Ovary (tissue), 9 donors: Measurements from ENCODE around the gene TCERG1L. TPM values are rescaled to one million over a fixed set of nuclear protein-coding genes. Genes with fewer than 3 reads are reported as not detected.

Experiments
- DNase-seq, 5 donors: peaks; one replicate each; pipeline ENCODE4 v3.0.0-alpha.2; 2019 to 2020
- H3K27ac ChIP-seq, 2 donors: fragments of 200-600 bp; one replicate each; pipeline versions ENCODE4 v1.5.1 to v1.8.0; 2019 to 2022
- H3K27me3 ChIP-seq: fragments of 200-600 bp; one replicate; pipeline ENCODE4 v1.8.0; 2022
- H3K36me3 ChIP-seq: fragments of 200-600 bp; sonication (generic); one replicate; pipeline ENCODE4 v1.5.1; 2019
- H3K4me1 ChIP-seq: one replicate; pipeline ENCODE4 v1.8.1; 2013; ENCODE audit warnings: mild to moderate bottlenecking, moderate library complexity; ENCODE audit not compliant: insufficient read depth
- H3K4me3 ChIP-seq: fragments of 200-600 bp; sonication (generic); one replicate; pipeline ENCODE4 v1.5.1; 2017
- H3K9me3 ChIP-seq, 2 donors: fragments of 200-600 bp in 1 of 2; sonication (generic) in 1 of 2; one replicate each; pipeline versions ENCODE4 v1.5.1 to v1.8.1; 2013 to 2019; ENCODE audit warnings: mild to moderate bottlenecking in 1 of 2, moderate library complexity in 1 of 2
- CTCF ChIP-seq, 3 donors: fragments of 450-650 bp in 2 of 3; fragments of 200-600 bp in 1 of 3; IDR thresholded peaks; one replicate each; pipeline versions ENCODE4 v1.5.1 to v1.8.0; 2016 to 2022; ENCODE audit warnings: antibody characterized with exemption in 3 of 3, mild to moderate bottlenecking in 1 of 3
- EP300 ChIP-seq: sonication (generic); formaldehyde crosslinking; IDR thresholded peaks from one replicate; pipeline ENCODE4 v1.6.1; 2017; ENCODE audit warnings: antibody characterized with exemption
- POLR2A ChIP-seq: fragments of 450-650 bp; IDR thresholded peaks from one replicate; pipeline ENCODE4 v1.6.1; 2017; ENCODE audit warnings: antibody characterized with exemption, mild to moderate bottlenecking, moderate library complexity
- WGBS, 3 donors: extraction: QIAGEN DNeasy Blood & Tissue Kit in 1 of 3; methylation state at CpG; one replicate each; pipeline versions ENCODE4 v1.1.5 to v1.1.7; 2013 to 2017; 5-methylcytosine and 5-hydroxymethylcytosine counted together
- intact Hi-C, 4 donors: fragments of 100-400 bp; cut with DNase I; formaldehyde crosslinking; loops; one replicate each; pipeline versions ENCODE4 v1.11.0 to v1.15.1; 2022 to 2023
- polyA plus RNA-seq, 2 donors: library from polyadenylated mRNA; stranded (reverse); fragments of 200-250 nt in 1 of 2; fragments of 350-450 nt in 1 of 2; fragmentation: Illumina TruSeq in 1 of 2; extraction: RNeasy Lipid Tissue Mini Kit (QIAGEN cat#74804) in 1 of 2; gene quantifications; one replicate each; pipeline ENCODE4 v1.2.3, GENCODE V29; 2013 to 2014
- total RNA-seq, 7 donors: library from RNA; depleted of rRNA in 2 of 7; stranded (reverse); fragments of >200 nt in 2 of 7; fragmentation: NEBNext Ultra II Directional in 3 of 7; extraction: Animal tissue kit (Norgen Biotek cat#: 25700) in 3 of 7; gene quantifications; one replicate each; pipeline versions ENCODE4 v1.1.0 to v1.2.4, GENCODE V29; 2016 to 2023
- donor health status: DM: no; HTN: no; CAD: no; lungs with moderate emphysema.
- donor health status: DM: no; HTN: no; CAD: no.
- donor health status: Bipolar disorder and iron deficiency.
- donor health status: DM: yes; HTN: yes; CAD: no.
- donor health status: DM: no; HTN: no; CAD: no.
- donor health status: DM: yes; HTN: yes; CAD: no.

The TCERG1L gene
- total and polyA plus RNA-seq, 9 donors = 1.1 to 8.0 (median 1.8) TPM

- no peaks in the 10 kb centered on the region for H3K27me3 ChIP-seq
- intact Hi-C loops = no loop called here
- no peaks in the 10 kb centered on the region for H3K4me1 ChIP-seq
- TF ChIP-seq POLR2A = no peak
- WGBS, 3 donors = 90 to 93% (median 91%) methylated on average over 19 of the region's 19 CpGs
- H3K27ac ChIP-seq = no peak overlapping the region
- no peak overlapping the region for H3K4me3 ChIP-seq
- H3K9me3 ChIP-seq = no peaks in the 10 kb centered on the region
- peak in 1 of 5 donors; percentile 3 for DNase-seq
- H3K36me3 ChIP-seq = no peaks in the 10 kb centered on the region
These were observed 151.2 kb downstream of the TCERG1L start for GRCh38 chr10:131160219-131160875.

GRCh38 chr10:131159771-131160170 is 151.8 kb downstream of the TCERG1L start:
- H3K27ac ChIP-seq = no peak overlapping the region
- DNase-seq = no peak
- TF ChIP-seq CTCF (IDR thresholded peaks at IDR 0.05) (no peak), EP300 (no peak), POLR2A (no peak)

GRCh38 chr10:131158695-131159094 is 152.8 kb downstream of the TCERG1L start:
- Histone ChIP-seq H3K4me3 (no peak overlapping the region), H3K4me1 (no peaks in the 10 kb centered on the region), H3K9me3 (no peaks in the 10 kb centered on the region), H3K27ac (no peak overlapping the region), H3K36me3 (no peaks in the 10 kb centered on the region), H3K27me3 (no peaks in the 10 kb centered on the region)
- WGBS, 3 donors = 91 to 97% (median 95%) methylated on average over 17 of the region's 17 CpGs
- no peak for TF ChIP-seq EP300
- no peak for TF ChIP-seq CTCF (IDR thresholded peaks at IDR 0.05)
- no peak for TF ChIP-seq POLR2A
- no peak for DNase-seq
- intact Hi-C loops = no loop called here

More at GRCh38 chr10:131159771-131160170, 151.8 kb downstream of the TCERG1L start:
- no peaks in the 10 kb centered on the region for H3K9me3 ChIP-seq
- 84 to 94% (median 86%) methylated on average over 9 of the region's 9 CpGs for WGBS, 3 donors
- intact Hi-C loops = no loop called here
- H3K36me3 ChIP-seq = no peaks in the 10 kb centered on the region
- no peak overlapping the region for H3K4me3 ChIP-seq
- H3K4me1 ChIP-seq = no peaks in the 10 kb centered on the region
- no peaks in the 10 kb centered on the region for H3K27me3 ChIP-seq

GRCh38 chr10:131157899-131158298 is 153.6 kb downstream of the TCERG1L start:
- no peak overlapping the region for H3K27ac ChIP-seq
- TF ChIP-seq EP300 (no peak), CTCF (IDR thresholded peaks at IDR 0.05) (no peak)
- 93 to 95% (median 94%) methylated on average over 10 of the region's 10 CpGs for WGBS, 3 donors
- H3K36me3 ChIP-seq = no peaks in the 10 kb centered on the region
- H3K27me3 ChIP-seq = no peaks in the 10 kb centered on the region
- no peaks in the 10 kb centered on the region for H3K4me1 ChIP-seq
- no peak overlapping the region for H3K4me3 ChIP-seq
- DNase-seq = peak in 1 of 5 donors; percentile 2
- intact Hi-C loops = no loop called here
- H3K9me3 ChIP-seq = no peaks in the 10 kb centered on the region

GRCh38 chr10:131155876-131156230 is 155.7 kb downstream of the TCERG1L start:
- H3K27ac ChIP-seq = no peak overlapping the region
- H3K27me3 ChIP-seq = no peaks in the 10 kb centered on the region
- intact Hi-C loops = no loop called here
- peak in 1 of 5 donors; percentile 10 for DNase-seq
- 88 to 91% (median 91%) methylated on average over 9 of the region's 9 CpGs for WGBS, 3 donors
- TF ChIP-seq CTCF (IDR thresholded peaks at IDR 0.05) (no peak), EP300 (no peak), POLR2A (no peak)
- no peaks in the 10 kb centered on the region for H3K9me3 ChIP-seq
- no peaks in the 10 kb centered on the region for H3K4me1 ChIP-seq
- no peak overlapping the region for H3K4me3 ChIP-seq
- H3K36me3 ChIP-seq = no peaks in the 10 kb centered on the region
